ENCODE data around the gene CDH6.

DNA sequence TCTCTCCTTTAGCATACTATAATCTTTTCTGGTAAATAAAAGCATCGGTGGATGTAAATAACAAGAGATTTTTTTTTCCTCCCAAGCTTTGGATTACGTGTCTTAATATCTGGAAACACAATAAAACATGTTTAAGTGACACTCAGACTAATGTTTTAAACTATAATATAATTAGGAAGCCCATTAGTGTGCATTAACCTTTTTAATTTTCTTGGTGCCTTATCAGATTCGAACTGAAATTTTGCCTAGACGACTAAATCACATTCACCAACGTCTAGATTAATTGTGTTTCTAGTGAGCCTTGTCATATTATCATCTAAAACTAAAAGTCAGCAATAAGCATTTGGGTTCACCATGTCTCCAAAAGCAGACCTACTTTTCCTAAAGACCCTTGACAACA is 110.2 kb downstream of the CDH6 start:
- TF ChIP-seq CTCF (IDR thresholded peaks at IDR 0.05; ENCODE audit: borderline replicate concordance, extremely low read depth, low read length, poor library complexity, severe bottlenecking) (no peak), EZH2 (IDR thresholded peaks at IDR 0.05; ENCODE audit: borderline replicate concordance, low read depth, low read length, severe bottlenecking) (no peak)

Measured in DND-41 (cell line).